HepG2 (cell line): Measurements from ENCODE around the gene PLEKHA8. TPM values are rescaled to one million over a fixed set of nuclear protein-coding genes. Genes with fewer than 3 reads are reported as not detected.

Experiments
- ARNT ChIP-seq: fragments of 450-650 bp; IDR thresholded peaks from 2 replicates; pipeline ENCODE4 v1.6.1; 2017
- CBX2 ChIP-seq, 2 experiments: fragments of 200-600 bp in 1 of 2; sonication (generic); formaldehyde crosslinking in 1 of 2; IDR thresholded peaks; 2 replicates each; pipeline versions ENCODE4 v1.7.0 to v1.8.1; 2018 to 2022; ENCODE audit warnings: low read depth in 2 of 2, low read length in 1 of 2, mild to moderate bottlenecking in 1 of 2, missing genetic modification reagents in 1 of 2
- DZIP1 ChIP-seq: sonication (generic); formaldehyde crosslinking; IDR thresholded peaks from 2 replicates; pipeline ENCODE4 v1.5.0; 2020; ENCODE audit warnings: mild to moderate bottlenecking, missing genetic modification reagents
- ESRRA ChIP-seq: sonication (generic); formaldehyde crosslinking; IDR thresholded peaks from 2 replicates; pipeline ENCODE4 v1.5.1; 2020; ENCODE audit warnings: mild to moderate bottlenecking, low read depth, missing genetic modification reagents
- FOSL2 ChIP-seq: sonication (generic); formaldehyde crosslinking; IDR thresholded peaks from 2 replicates; pipeline ENCODE4 v1.4.0; 2020; ENCODE audit warnings: missing genetic modification reagents
- MIER3 ChIP-seq: IDR thresholded peaks from 2 replicates; pipeline ENCODE4 v1.6.1; 2016; ENCODE audit warnings: missing compliant biosample characterization, borderline replicate concordance
- MLX ChIP-seq: IDR thresholded peaks from 2 replicates; pipeline ENCODE4 v1.6.1; 2016
- NFIB ChIP-seq: sonication (generic); formaldehyde crosslinking; IDR thresholded peaks from 2 replicates; pipeline ENCODE4 v1.9.0; 2021; ENCODE audit warnings: missing genetic modification reagents, mild to moderate bottlenecking, borderline replicate concordance
- PAF1 ChIP-seq: IDR thresholded peaks from 2 replicates; pipeline ENCODE4 v1.6.1; 2016; ENCODE audit warnings: missing genetic modification reagents, missing compliant biosample characterization
- TFAP4 ChIP-seq: sonication (generic); IDR thresholded peaks from 2 replicates; pipeline ENCODE4 v1.6.1; 2016; ENCODE audit warnings: low read depth, borderline replicate concordance
- UBTF ChIP-seq: sonication (generic); formaldehyde crosslinking; IDR thresholded peaks from 2 replicates; pipeline ENCODE4 v1.4.0; 2020; ENCODE audit warnings: mild to moderate bottlenecking, missing genetic modification reagents
- ZBTB26 ChIP-seq: IDR thresholded peaks from 2 replicates; pipeline ENCODE4 v1.6.1; 2016; ENCODE audit warnings: missing compliant biosample characterization, missing genetic modification reagents, borderline replicate concordance
- ZBTB38 ChIP-seq: sonication (generic); formaldehyde crosslinking; IDR thresholded peaks from 2 replicates; pipeline ENCODE4 v1.5.1; 2020; ENCODE audit warnings: mild to moderate bottlenecking, missing genetic modification reagents
- ZBTB42 ChIP-seq: sonication (generic); formaldehyde crosslinking; IDR thresholded peaks from 2 replicates; pipeline ENCODE4 v1.5.0; 2020; ENCODE audit warnings: mild to moderate bottlenecking, missing genetic modification reagents
- ZFP36 ChIP-seq: fragments of 150-350 bp; IDR thresholded peaks from 2 replicates; pipeline ENCODE4 v1.6.1; 2018; ENCODE audit warnings: borderline replicate concordance, low read length, low read depth; ENCODE audit not compliant: partially characterized antibody
- ZNF18 ChIP-seq: sonication (generic); formaldehyde crosslinking; IDR thresholded peaks from 2 replicates; pipeline ENCODE4 v1.8.0; 2022; ENCODE audit warnings: mild to moderate bottlenecking, missing genetic modification reagents; ENCODE audit not compliant: insufficient replicate concordance
- ZNF333 ChIP-seq: sonication (generic); formaldehyde crosslinking; IDR thresholded peaks from 2 replicates; pipeline ENCODE4 v1.4.0; 2020; ENCODE audit warnings: mild to moderate bottlenecking, missing genetic modification reagents, borderline replicate concordance
- ZNF615 ChIP-seq: sonication (generic); formaldehyde crosslinking; IDR thresholded peaks from 2 replicates; pipeline ENCODE4 v1.5.0; 2020; ENCODE audit warnings: mild to moderate bottlenecking, missing genetic modification reagents, borderline replicate concordance
- ZNF619 ChIP-seq: sonication (generic); formaldehyde crosslinking; IDR thresholded peaks from 2 replicates; pipeline ENCODE4 v1.4.0; 2020; ENCODE audit warnings: mild to moderate bottlenecking, missing genetic modification reagents
- ZNF773 ChIP-seq: sonication (generic); formaldehyde crosslinking; IDR thresholded peaks from 2 replicates; pipeline ENCODE4 v1.4.0; 2020; ENCODE audit warnings: missing genetic modification reagents, borderline replicate concordance
- polyA plus RNA-seq, 8 experiments: library from polyadenylated mRNA; depleted of rRNA in 3 of 8; stranded (reverse) in 7 of 8; unstranded in 1 of 8; fragments of >200 nt; fragmentation: Illumina TruSeq in 4 of 8; extraction: Trizol in 4 of 8; gene quantifications; 2 replicates each; pipeline versions ENCODE4 v1.2.1 to v1.2.3, GENCODE V29; 2011 to 2016; ENCODE audit warnings: low read depth in 4 of 8, missing spikeins in 1 of 8, mixed read lengths in 1 of 8; ENCODE audit not compliant: insufficient read depth in 1 of 8
- total RNA-seq, 5 experiments: library from RNA; depleted of rRNA; stranded (reverse); fragments of >200 nt; fragmentation: Illumina TruSeq; extraction: Trizol; gene quantifications; 2 replicates each; pipeline ENCODE4 v1.2.3, GENCODE V29; 2016; ENCODE audit warnings: low read depth in 1 of 5

PLEKHA8 gene
- total and polyA plus RNA-seq, 2 of the 13 experiments (the other 11 are each of a cell fraction or from before 2014, with no cell fraction given): 12.5 to 26.4 TPM

GRCh38 chr7:30028216-30028748, at the start of gene PLEKHA8 (continued):
- TF ChIP-seq NFIB (no peak), ESRRA (peak; percentile 35; the same call in 1 of the 2 replicates), DZIP1 (CRISPR knock-in tag) (no peak), TFAP4 (no peak), CBX2 (IDR thresholded peaks at IDR 0.05; ENCODE audit: low read depth, low read length) (no peak), CBX2 (CRISPR knock-in tag; IDR thresholded peaks at IDR 0.05; ENCODE audit: low read depth) (no peak), ZNF773 (no peak), ARNT (no peak), MLX (CRISPR knock-in tag) (no peak), ZNF333 (CRISPR knock-in tag) (no peak; the same call in 1 of the 2 replicates), PAF1 (CRISPR knock-in tag) (no peak), UBTF (CRISPR knock-in tag) (peak; percentile 89; the same call in 1 of the 2 replicates), ZBTB42 (CRISPR knock-in tag) (peak; percentile 67), ZFP36 (no peak), ZNF18 (CRISPR knock-in tag) (peak; percentile 45), ZBTB38 (peak; percentile 43; the same call in 1 of the 2 replicates), FOSL2 (CRISPR knock-in tag) (peak; percentile 27; the same call in 1 of the 2 replicates), ZNF615 (no peak), MIER3 (CRISPR knock-in tag) (peak; percentile 52; the same call in 1 of the 2 replicates), ZBTB26 (CRISPR knock-in tag) (no peak), ZNF619 (CRISPR knock-in tag) (no peak)
